GM12892 (cell line): Measurements from ENCODE around the gene UQCR11.

ENCODE experiments used
- DNase-seq: peaks from one replicate; pipeline ENCODE4 v3.0.0; 2011; ENCODE audit not compliant: insufficient read length
- FAIRE-seq: peaks from 2 replicates; lab custom pipeline; 2011; peaks lifted over from hg19 to GRCh38; lab: Jason Lieb, UNC
- POLR2A ChIP-seq: IDR thresholded peaks from 2 replicates; pipeline ENCODE4 v1.6.1; 2011; ENCODE audit warnings: low read depth, low read length, control low read depth
- POLR2AphosphoS5 ChIP-seq: IDR thresholded peaks from 2 replicates; pipeline ENCODE4 v1.6.1; 2011; ENCODE audit warnings: low read depth, low read length, control low read depth
- TAF1 ChIP-seq: IDR thresholded peaks from 2 replicates; pipeline ENCODE4 v1.6.1; 2011; ENCODE audit warnings: low read depth, mild to moderate bottlenecking, control low read depth, low read length, borderline replicate concordance

Gene UQCR11

DNA sequence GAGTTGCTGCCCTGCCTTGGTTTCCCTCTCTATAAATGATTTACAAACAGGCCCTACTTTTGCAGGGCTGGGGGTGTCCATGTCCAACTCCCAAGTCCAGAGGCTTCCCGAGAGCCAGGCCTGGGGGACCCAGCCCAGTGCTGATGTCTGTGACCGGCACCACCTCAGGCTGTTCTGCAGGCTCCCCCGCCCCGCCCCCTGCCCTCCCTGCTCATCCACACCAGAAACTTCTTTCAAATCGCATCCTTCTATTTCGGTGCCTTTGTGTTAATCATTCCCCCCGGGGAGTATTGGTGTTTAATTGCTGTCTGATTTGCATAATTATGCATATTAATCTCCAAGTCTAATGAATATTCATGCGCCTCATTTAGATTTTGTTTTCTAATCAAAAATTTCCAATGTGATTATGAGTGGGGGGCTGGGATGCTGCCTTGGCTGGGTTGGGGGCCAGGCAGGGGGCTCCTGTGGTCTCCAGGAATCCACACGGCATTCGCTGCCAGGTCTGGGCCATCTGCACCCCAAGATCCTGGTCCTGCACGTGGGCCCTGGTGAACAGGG, 28.1 kb upstream of the UQCR11 start:
- TF ChIP-seq TAF1 (no peak), POLR2A (no peak; the same call in 1 of the 2 replicates), POLR2AphosphoS5 (no peak)
- no peak for FAIRE-seq
- DNase-seq: no peak

- FAIRE-seq (no peak), DNase-seq (no peak)
- TF ChIP-seq POLR2AphosphoS5 (peak; percentile 42; the same call in 1 of the 2 replicates), POLR2A (no peak; the same call in 1 of the 2 replicates)
Measured at GRCh38 chr19:1632462-1633268, 27.4 kb upstream of the UQCR11 start.

GRCh38 chr19:1631557-1632100, 26.4 kb upstream of the UQCR11 start:
- DNase-seq (no peak), FAIRE-seq (no peak)
- TF ChIP-seq POLR2AphosphoS5: no peak
- no peak for TF ChIP-seq POLR2A
- no peak for TF ChIP-seq TAF1

- FAIRE-seq (no peak), DNase-seq (no peak)
- TF ChIP-seq POLR2A (no peak), TAF1 (no peak), POLR2AphosphoS5 (no peak; the same call in 1 of the 2 replicates)
Measured at GRCh38 chr19:1630811-1631210, 25.5 kb upstream of the UQCR11 start.

GRCh38 chr19:1630012-1630411, 24.8 kb upstream of the UQCR11 start:
- FAIRE-seq: no peak
- TF ChIP-seq POLR2AphosphoS5 (no peak), POLR2A (no peak), TAF1 (no peak)
- no peak for DNase-seq

DNA sequence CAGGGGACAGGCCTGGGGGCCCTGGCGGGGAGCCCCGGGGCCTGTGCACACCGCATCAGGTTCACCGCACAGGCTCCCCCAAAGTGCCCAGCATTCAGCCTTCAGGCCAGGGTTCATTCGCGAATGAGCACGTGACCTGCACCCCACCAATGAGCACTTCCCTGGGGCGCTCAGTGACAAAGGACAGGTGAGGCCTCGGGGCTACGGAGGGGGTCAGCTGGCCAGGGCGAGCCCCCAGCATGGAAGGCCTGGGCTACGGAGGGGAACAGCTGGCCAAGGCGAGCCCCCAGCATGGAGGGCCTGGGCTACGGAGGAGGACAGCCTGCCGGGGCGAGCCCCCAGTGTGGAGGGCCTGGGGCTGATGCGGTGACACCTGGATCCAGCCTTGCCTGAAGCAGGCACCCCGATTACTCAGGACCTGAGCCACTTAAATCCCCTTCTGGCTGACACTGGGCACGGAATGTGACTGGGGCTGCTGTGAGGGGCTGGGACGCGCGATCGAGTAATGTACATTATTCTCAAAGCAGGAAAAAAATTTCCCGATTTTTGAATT, 24.1 kb upstream of the UQCR11 start:
- DNase-seq: no peak
- no peak for FAIRE-seq
- TF ChIP-seq POLR2A (no peak), POLR2AphosphoS5 (no peak), TAF1 (no peak)

GRCh38 chr19:1627194-1627593, 21.9 kb upstream of the UQCR11 start:
- FAIRE-seq (no peak), DNase-seq (no peak)
- TF ChIP-seq POLR2AphosphoS5 (no peak), POLR2A (no peak), TAF1 (no peak)

- no peak for FAIRE-seq
- DNase-seq: no peak
- no peak for TF ChIP-seq TAF1
- TF ChIP-seq POLR2A: no peak
- no peak for TF ChIP-seq POLR2AphosphoS5
Measured at GRCh38 chr19:1626417-1627010, 21.3 kb upstream of the UQCR11 start.

DNA sequence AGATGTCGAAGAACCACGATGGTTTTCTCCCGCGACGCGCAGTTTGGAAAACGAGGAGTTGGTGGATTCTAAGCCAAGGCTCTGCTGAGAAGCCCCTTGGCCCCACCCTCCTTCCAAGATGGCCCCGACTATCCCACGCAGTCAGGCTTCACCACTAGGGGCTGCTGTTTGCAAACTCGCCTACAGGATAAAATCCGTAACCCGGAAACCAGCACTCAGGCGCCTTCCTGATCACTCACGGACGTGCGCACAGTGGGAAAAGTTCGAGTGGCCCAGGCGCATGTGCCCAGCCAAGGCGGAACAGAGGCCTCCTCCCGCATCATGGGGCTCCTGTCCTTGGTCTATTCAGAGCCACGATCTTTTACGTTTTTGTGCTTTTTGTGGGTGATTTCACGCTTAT, 19.2 kb upstream of the UQCR11 start:
- DNase-seq (no peak), FAIRE-seq (peak; percentile 17)
- no peak for TF ChIP-seq TAF1
- no peak for TF ChIP-seq POLR2AphosphoS5
- no peak for TF ChIP-seq POLR2A

DNA sequence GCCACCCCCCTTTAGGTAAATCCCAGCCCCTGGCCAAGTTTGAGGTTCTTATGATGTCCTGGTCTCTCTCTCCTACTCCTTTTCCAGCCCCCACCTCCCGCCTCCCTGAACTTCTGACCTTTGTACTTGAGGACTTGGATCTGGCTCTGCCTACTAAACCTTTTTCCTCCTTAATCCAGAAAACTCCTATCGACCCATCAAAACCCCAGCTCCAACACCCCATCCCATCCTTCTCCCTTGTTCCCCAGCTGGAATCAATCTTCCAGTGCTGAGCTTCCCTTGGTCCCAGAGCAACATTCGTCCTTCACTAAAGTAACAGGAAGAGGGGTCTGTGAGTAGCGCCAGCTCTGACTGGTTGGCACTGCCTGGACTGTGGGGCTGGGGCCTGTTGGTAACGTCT, 17.3 kb upstream of the UQCR11 start:
- DNase-seq (no peak), FAIRE-seq (no peak)
- TF ChIP-seq POLR2A (no peak), POLR2AphosphoS5 (no peak), TAF1 (no peak)

GRCh38 chr19:1622007-1622406, 16.7 kb upstream of the UQCR11 start:
- TF ChIP-seq POLR2AphosphoS5 (no peak), TAF1 (no peak), POLR2A (no peak)
- FAIRE-seq: no peak
- DNase-seq: no peak

DNA sequence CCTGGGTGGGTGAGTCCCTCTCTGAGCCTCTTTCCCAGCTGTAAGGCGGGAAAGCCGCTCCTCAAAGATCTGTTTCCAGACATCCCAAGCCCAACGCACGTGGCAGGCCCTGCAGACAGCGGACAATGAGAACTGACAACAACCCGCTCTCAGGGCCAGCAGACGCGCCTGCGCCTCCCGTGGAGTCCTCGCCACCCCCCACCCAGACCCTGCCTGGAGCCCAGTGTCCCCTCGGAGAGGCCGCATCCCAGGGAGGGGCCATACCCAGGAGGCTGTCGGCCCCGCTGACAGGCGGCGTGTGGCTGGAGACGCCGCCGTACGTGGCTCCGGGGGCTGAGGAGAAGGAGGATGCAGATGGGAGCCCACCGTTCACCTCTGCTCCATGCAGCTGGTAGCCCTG, 16.3 kb upstream of the UQCR11 start:
- TF ChIP-seq POLR2AphosphoS5 (no peak), POLR2A (no peak), TAF1 (no peak)
- FAIRE-seq: no peak
- DNase-seq: no peak
